Endothelial cell of umbilical vein (primary cell): ENCODE results near the gene GRIA3. TPM values are rescaled to one million over a fixed set of nuclear protein-coding genes. Genes with fewer than 3 reads are reported as not detected.

Experiments used
- BruUV-seq: library from RNA; stranded (reverse); fragments of 400-500 nt; replicated peaks from 2 replicates; lab custom pipeline; 2021; lab: Mats Ljungman, UMichigan
- CTCF ChIA-PET: fragments of 300-600, 350-600 bp; sonication (Branson Sonifier 250); formaldehyde crosslinking; loops from one replicate; lab custom pipeline; 2021; ENCODE audit warnings: antibody characterized with exemption, inconsistent platforms; lab: Charles Lee
- POLR2A ChIA-PET: fragments of 300-600, 350-600 bp; sonication (Branson Sonifier 250); formaldehyde crosslinking; loops from one replicate; lab custom pipeline; 2021; ENCODE audit warnings: antibody characterized with exemption, inconsistent platforms; lab: Charles Lee
- DNase-seq: peaks from one replicate; pipeline ENCODE4 v3.0.0-alpha.2; 2011; ENCODE audit warnings: low read depth, low spot score
- FAIRE-seq: peaks from 2 replicates; lab custom pipeline; 2011; peaks lifted over from hg19 to GRCh38; lab: Jason Lieb, UNC
- H2AFZ ChIP-seq: 2 replicates; pipeline ENCODE4 v1.6.0; 2012; ENCODE audit warnings: low read depth, low read length, control low read depth, inconsistent platforms
- H3K27ac ChIP-seq: 2 replicates; pipeline ENCODE4 v1.5.1; 2011; ENCODE audit warnings: low read depth, mild to moderate bottlenecking, control low read depth, low read length, moderate library complexity; ENCODE audit not compliant: insufficient read depth
- H3K27me3 ChIP-seq, 2 experiments: 2 replicates each; pipeline versions ENCODE4 v1.6.0 to v1.6.1; 2011; ENCODE audit warnings: low read length in 2 of 2, mixed read lengths in 1 of 2; ENCODE audit not compliant: control insufficient read depth in 2 of 2, insufficient read depth in 2 of 2
- H3K36me3 ChIP-seq, 2 experiments: 2 replicates in 1 of 2; 3 replicates in 1 of 2; pipeline ENCODE4 v1.5.1; 2011; ENCODE audit warnings: low read length in 2 of 2, mild to moderate bottlenecking in 1 of 2, moderate library complexity in 1 of 2; ENCODE audit not compliant: control insufficient read depth in 2 of 2, insufficient read depth in 2 of 2; ENCODE audit errors: extremely low read depth in 1 of 2
- H3K4me1 ChIP-seq: 3 replicates; pipeline ENCODE4 v1.5.1; 2011; ENCODE audit warnings: mild to moderate bottlenecking, low read length; ENCODE audit not compliant: control insufficient read depth, insufficient read depth; ENCODE audit errors: extremely low read depth
- H3K4me2 ChIP-seq: 2 replicates; pipeline ENCODE4 v1.6.1; 2011; ENCODE audit warnings: low read length, control low read depth, mixed read lengths; ENCODE audit not compliant: insufficient read depth
- H3K4me3 ChIP-seq, 3 experiments: fragments of 200-600 bp in 1 of 3; sonication (generic), shearing (Covaris generic) in 1 of 3; replicated peaks in 1 of 3; 2 replicates each; pipeline ENCODE4 v1.5.1; 2011 to 2016; ENCODE audit warnings: control low read depth in 3 of 3, low read length in 3 of 3, mild to moderate bottlenecking in 2 of 3, inconsistent platforms in 1 of 3, low read depth in 1 of 3, moderate library complexity in 1 of 3; ENCODE audit not compliant: insufficient read depth in 1 of 3
- H3K79me2 ChIP-seq: 2 replicates; pipeline ENCODE4 v1.6.0; 2012; ENCODE audit warnings: low read length, inconsistent platforms; ENCODE audit not compliant: control insufficient read depth, insufficient read depth
- H3K9ac ChIP-seq: replicated peaks from 2 replicates; pipeline ENCODE3; 2011; ENCODE audit warnings: low read length, control low read depth; ENCODE audit not compliant: insufficient read depth; ENCODE audit errors: extremely low read depth
- H3K9me1 ChIP-seq: replicated peaks from 3 replicates; pipeline ENCODE4 v1.6.0; 2011; ENCODE audit warnings: mild to moderate bottlenecking, low read length; ENCODE audit not compliant: control insufficient read depth, insufficient read depth; ENCODE audit errors: extremely low read depth
- H3K9me3 ChIP-seq: replicated peaks from 2 replicates; pipeline ENCODE4 v1.5.1; 2012; ENCODE audit warnings: low read length, inconsistent platforms; ENCODE audit not compliant: control insufficient read depth, insufficient read depth
- H4K20me1 ChIP-seq: replicated peaks from 2 replicates; pipeline ENCODE3; 2011; ENCODE audit warnings: mild to moderate bottlenecking, low read length; ENCODE audit not compliant: control insufficient read depth, insufficient read depth; ENCODE audit errors: extremely low read depth
- EZH2 ChIP-seq: IDR thresholded peaks from 2 replicates; pipeline ENCODE4 v1.6.1; 2012; ENCODE audit warnings: borderline replicate concordance, low read depth, mild to moderate bottlenecking, moderate library complexity, low read length, inconsistent platforms; ENCODE audit not compliant: severe bottlenecking
- FOS ChIP-seq: IDR thresholded peaks from 2 replicates; pipeline ENCODE4 v1.6.1; 2011; ENCODE audit warnings: mild to moderate bottlenecking, low read length, moderate library complexity, borderline replicate concordance; ENCODE audit not compliant: insufficient read depth
- GATA2 ChIP-seq: IDR thresholded peaks from 2 replicates; pipeline ENCODE4 v1.7.0; 2011; ENCODE audit warnings: low read depth, mild to moderate bottlenecking, moderate library complexity, mixed read lengths, low read length; ENCODE audit not compliant: insufficient read length, insufficient read depth
- JUN ChIP-seq: IDR thresholded peaks from 2 replicates; pipeline ENCODE4 v1.6.1; 2011; ENCODE audit warnings: borderline replicate concordance, low read depth; ENCODE audit not compliant: insufficient read length, insufficient read depth
- MYC ChIP-seq: IDR thresholded peaks from one replicate; pipeline ENCODE4 v1.6.1; 2011; ENCODE audit warnings: mild to moderate bottlenecking, low read depth, low read length
- POLR2A ChIP-seq: IDR thresholded peaks from 2 replicates; pipeline ENCODE4 v1.6.1; 2012; ENCODE audit warnings: low read depth, mild to moderate bottlenecking, control low read depth, low read length
- POLR2AphosphoS5 ChIP-seq: IDR thresholded peaks from 2 replicates; pipeline ENCODE4 v1.6.1; 2012; ENCODE audit warnings: low read depth, mild to moderate bottlenecking, control low read depth, low read length, moderate library complexity; ENCODE audit not compliant: insufficient read depth
- dilution Hi-C: fragments of 300-500 bp; cut with MboI; formaldehyde crosslinking; loops from one replicate; pipeline ENCODE4 v1.15.0; 2019; ENCODE audit warnings: low sequenced_read_pairs; ENCODE audit not compliant: extremely low pct_ligation_motif_present
- intact Hi-C: fragments of 100-400 bp; cut with micrococcal nuclease; formaldehyde crosslinking; loops from one replicate; pipeline ENCODE4 v1.10.0; 2022
- polyA plus RNA-seq, 4 experiments: library from polyadenylated mRNA; depleted of rRNA in 3 of 4; stranded (reverse) in 3 of 4; unstranded in 1 of 4; fragments of >200 nt; gene quantifications; 2 replicates each; pipeline versions ENCODE4 v1.2.1 to v1.2.3, GENCODE V29; 2011 to 2012; ENCODE audit warnings: missing spikeins in 1 of 4
- total RNA-seq: library from RNA; stranded (reverse); gene quantifications from 2 replicates; pipeline ENCODE4 v1.2.3, GENCODE V29; 2021
- TF ChIP-seq, protein P1 (sequence below): IDR thresholded peaks from 2 replicates; pipeline ENCODE4 v1.6.1; 2011; ENCODE audit not compliant: insufficient read depth, insufficient read length
- TF ChIP-seq, protein P2 (sequence below), 2 donors: IDR thresholded peaks; 1 replicate in 1 of 2; 2 replicates in 1 of 2; pipeline ENCODE4 v1.5.1; 2011; ENCODE audit warnings: low read length in 2 of 2, mild to moderate bottlenecking in 2 of 2, moderate library complexity in 2 of 2, control low read depth in 1 of 2, inconsistent platforms in 1 of 2, low read depth in 1 of 2; ENCODE audit not compliant: insufficient read depth in 1 of 2; ENCODE audit errors: extremely low read depth in 1 of 2

GRIA3 gene
- total and polyA plus RNA-seq, 2 donors (not counting 3 experiments of a cell fraction or from before 2014, with no cell fraction given): not detected

- H3K4me3 ChIP-seq: no peak overlapping the region
- H3K27me3 ChIP-seq: no peaks in the 10 kb centered on the region
- no TSS peak for BruUV-seq
- H3K9me1 ChIP-seq: no peaks in the 10 kb centered on the region
- H2AFZ ChIP-seq: no peak overlapping the region
- no peak overlapping the region for H3K4me2 ChIP-seq
- H3K9ac ChIP-seq: no peak overlapping the region
- no peaks in the 10 kb centered on the region for H3K36me3 ChIP-seq
- TF ChIP-seq POLR2A: no peak
- no peak for TF ChIP-seq FOS
- TF ChIP-seq MYC: no peak
- TF ChIP-seq, protein P1, sequence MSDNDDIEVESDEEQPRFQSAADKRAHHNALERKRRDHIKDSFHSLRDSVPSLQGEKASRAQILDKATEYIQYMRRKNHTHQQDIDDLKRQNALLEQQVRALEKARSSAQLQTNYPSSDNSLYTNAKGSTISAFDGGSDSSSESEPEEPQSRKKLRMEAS: no peak
- no peak for TF ChIP-seq GATA2
- TF ChIP-seq JUN: no peak
- TF ChIP-seq EZH2: no peak
- TF ChIP-seq, protein P2, sequence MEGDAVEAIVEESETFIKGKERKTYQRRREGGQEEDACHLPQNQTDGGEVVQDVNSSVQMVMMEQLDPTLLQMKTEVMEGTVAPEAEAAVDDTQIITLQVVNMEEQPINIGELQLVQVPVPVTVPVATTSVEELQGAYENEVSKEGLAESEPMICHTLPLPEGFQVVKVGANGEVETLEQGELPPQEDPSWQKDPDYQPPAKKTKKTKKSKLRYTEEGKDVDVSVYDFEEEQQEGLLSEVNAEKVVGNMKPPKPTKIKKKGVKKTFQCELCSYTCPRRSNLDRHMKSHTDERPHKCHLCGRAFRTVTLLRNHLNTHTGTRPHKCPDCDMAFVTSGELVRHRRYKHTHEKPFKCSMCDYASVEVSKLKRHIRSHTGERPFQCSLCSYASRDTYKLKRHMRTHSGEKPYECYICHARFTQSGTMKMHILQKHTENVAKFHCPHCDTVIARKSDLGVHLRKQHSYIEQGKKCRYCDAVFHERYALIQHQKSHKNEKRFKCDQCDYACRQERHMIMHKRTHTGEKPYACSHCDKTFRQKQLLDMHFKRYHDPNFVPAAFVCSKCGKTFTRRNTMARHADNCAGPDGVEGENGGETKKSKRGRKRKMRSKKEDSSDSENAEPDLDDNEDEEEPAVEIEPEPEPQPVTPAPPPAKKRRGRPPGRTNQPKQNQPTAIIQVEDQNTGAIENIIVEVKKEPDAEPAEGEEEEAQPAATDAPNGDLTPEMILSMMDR (IDR thresholded peaks at IDR 0.05; ENCODE audit: extremely low read depth in 1 of 2, insufficient read depth in 1 of 2, low read depth in 1 of 2, low read length in 2 of 2): no peak
- no peak for TF ChIP-seq POLR2AphosphoS5
- H4K20me1 ChIP-seq: no peaks in the 10 kb centered on the region
- dilution Hi-C loops (no loop called here), intact Hi-C loops (no loop called here)
- no peaks in the 10 kb centered on the region for H3K79me2 ChIP-seq
- H3K9me3 ChIP-seq: no peaks in the 10 kb centered on the region
- ChIA-PET CTCF (no interaction called here), POLR2A (no interaction called here)
- FAIRE-seq (no peak), DNase-seq (no peak)
- H3K27ac ChIP-seq: no peak overlapping the region
- no peaks in the 10 kb centered on the region for H3K4me1 ChIP-seq
Measured at GRCh38 chrX:123476611-123477219, 292.6 kb downstream of the GRIA3 start.
